Measurements from ENCODE around the gene PTN.

PTN gene

DNA sequence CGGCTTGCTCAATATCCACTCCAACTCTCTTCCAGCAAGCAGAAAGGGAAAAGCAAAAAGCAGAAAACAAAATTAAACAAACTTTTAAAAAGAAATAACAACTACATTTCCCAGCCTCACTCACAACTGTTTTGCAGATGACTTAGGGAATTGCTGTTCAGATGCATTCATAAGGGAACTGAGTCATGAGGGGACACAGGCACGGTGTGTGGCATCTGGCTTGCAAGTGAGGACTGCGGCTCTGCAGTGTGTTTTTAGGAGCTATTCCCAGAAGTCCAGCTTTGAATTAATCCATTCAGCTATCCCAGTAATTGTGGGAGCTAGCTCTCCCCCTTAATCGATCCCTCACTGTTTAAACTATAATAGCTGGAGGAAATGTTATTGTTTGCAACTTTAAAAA, 30.3 kb downstream of the PTN start:
- no peaks in the 10 kb centered on the region for H3K79me2 ChIP-seq (ENCODE audit: insufficient read depth, low read length)
- H3K4me1 ChIP-seq (ENCODE audit: insufficient read depth, low read length, severe bottlenecking): no peaks in the 10 kb centered on the region
- no peaks in the 10 kb centered on the region for H3F3A ChIP-seq (ENCODE audit: insufficient read depth, low read length)
- H3K36me3 ChIP-seq (ENCODE audit: insufficient read depth, low read length): no peaks in the 10 kb centered on the region
- no peak overlapping the region for H2AFZ ChIP-seq (ENCODE audit: low read length)
- no peak overlapping the region for H3K9ac ChIP-seq (ENCODE audit: low read length)
- H3K4me3 ChIP-seq (ENCODE audit: low read depth, low read length, poor library complexity, severe bottlenecking): no peak overlapping the region
- no peaks in the 10 kb centered on the region for H3K9me3 ChIP-seq (ENCODE audit: low read length)
- TF ChIP-seq, protein P1, sequence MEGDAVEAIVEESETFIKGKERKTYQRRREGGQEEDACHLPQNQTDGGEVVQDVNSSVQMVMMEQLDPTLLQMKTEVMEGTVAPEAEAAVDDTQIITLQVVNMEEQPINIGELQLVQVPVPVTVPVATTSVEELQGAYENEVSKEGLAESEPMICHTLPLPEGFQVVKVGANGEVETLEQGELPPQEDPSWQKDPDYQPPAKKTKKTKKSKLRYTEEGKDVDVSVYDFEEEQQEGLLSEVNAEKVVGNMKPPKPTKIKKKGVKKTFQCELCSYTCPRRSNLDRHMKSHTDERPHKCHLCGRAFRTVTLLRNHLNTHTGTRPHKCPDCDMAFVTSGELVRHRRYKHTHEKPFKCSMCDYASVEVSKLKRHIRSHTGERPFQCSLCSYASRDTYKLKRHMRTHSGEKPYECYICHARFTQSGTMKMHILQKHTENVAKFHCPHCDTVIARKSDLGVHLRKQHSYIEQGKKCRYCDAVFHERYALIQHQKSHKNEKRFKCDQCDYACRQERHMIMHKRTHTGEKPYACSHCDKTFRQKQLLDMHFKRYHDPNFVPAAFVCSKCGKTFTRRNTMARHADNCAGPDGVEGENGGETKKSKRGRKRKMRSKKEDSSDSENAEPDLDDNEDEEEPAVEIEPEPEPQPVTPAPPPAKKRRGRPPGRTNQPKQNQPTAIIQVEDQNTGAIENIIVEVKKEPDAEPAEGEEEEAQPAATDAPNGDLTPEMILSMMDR (IDR thresholded peaks at IDR 0.05; ENCODE audit: low read length): no peak
- no peak for TF ChIP-seq EZH2 (IDR thresholded peaks at IDR 0.05; ENCODE audit: borderline replicate concordance, low read length)
- no peak overlapping the region for H3K4me2 ChIP-seq (ENCODE audit: low read length)
- no peaks in the 10 kb centered on the region for H4K20me1 ChIP-seq (ENCODE audit: insufficient read depth, low read length)
- no peaks in the 10 kb centered on the region for H3K27me3 ChIP-seq (ENCODE audit: insufficient read depth, low read length)
- H3K9me2 ChIP-seq (ENCODE audit: low read depth, low read length): no peaks in the 10 kb centered on the region
- no peak overlapping the region for H3K27ac ChIP-seq (ENCODE audit: low read depth, low read length, poor library complexity, severe bottlenecking)

DNA sequence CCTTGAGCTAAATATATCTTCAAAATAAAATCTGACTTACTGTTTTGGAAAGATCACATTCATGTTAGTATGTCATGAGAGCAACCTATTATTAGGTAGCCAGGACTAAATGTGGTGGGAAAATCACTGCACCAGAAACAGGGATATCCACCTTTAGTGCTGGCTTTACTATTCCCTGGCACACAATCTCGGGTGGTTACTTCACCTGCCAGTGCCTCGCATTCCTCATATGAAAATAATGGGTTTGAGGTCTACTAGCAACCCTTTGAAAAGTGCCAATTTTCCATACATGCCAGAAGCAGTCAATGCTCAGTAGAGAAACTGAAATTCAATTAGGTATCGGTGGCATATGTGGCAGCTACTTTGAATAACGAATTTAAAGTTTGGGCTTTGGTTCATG, 36.8 kb downstream of the PTN start:
- no peak overlapping the region for H3K4me2 ChIP-seq (ENCODE audit: low read length)
- H3K4me3 ChIP-seq (ENCODE audit: low read depth, low read length, poor library complexity, severe bottlenecking): no peak overlapping the region
- no peaks in the 10 kb centered on the region for H3K4me1 ChIP-seq (ENCODE audit: insufficient read depth, low read length, severe bottlenecking)
- no peak overlapping the region for H2AFZ ChIP-seq (ENCODE audit: low read length)
- H3K9me2 ChIP-seq (ENCODE audit: low read depth, low read length): no peaks in the 10 kb centered on the region
- H3K9me3 ChIP-seq (ENCODE audit: low read length): no peaks in the 10 kb centered on the region
- no peak overlapping the region for H3K9ac ChIP-seq (ENCODE audit: low read length)
- no peaks in the 10 kb centered on the region for H3F3A ChIP-seq (ENCODE audit: insufficient read depth, low read length)
- no peaks in the 10 kb centered on the region for H3K79me2 ChIP-seq (ENCODE audit: insufficient read depth, low read length)
- no peak overlapping the region for H3K27ac ChIP-seq (ENCODE audit: low read depth, low read length, poor library complexity, severe bottlenecking)
- H4K20me1 ChIP-seq (ENCODE audit: insufficient read depth, low read length): no peaks in the 10 kb centered on the region
- H3K27me3 ChIP-seq (ENCODE audit: insufficient read depth, low read length): no peaks in the 10 kb centered on the region
- no peak for TF ChIP-seq EZH2 (IDR thresholded peaks at IDR 0.05; ENCODE audit: borderline replicate concordance, low read length)
- TF ChIP-seq, protein P1 (IDR thresholded peaks at IDR 0.05; ENCODE audit: low read length): no peak
- no peaks in the 10 kb centered on the region for H3K36me3 ChIP-seq (ENCODE audit: insufficient read depth, low read length)

DNA sequence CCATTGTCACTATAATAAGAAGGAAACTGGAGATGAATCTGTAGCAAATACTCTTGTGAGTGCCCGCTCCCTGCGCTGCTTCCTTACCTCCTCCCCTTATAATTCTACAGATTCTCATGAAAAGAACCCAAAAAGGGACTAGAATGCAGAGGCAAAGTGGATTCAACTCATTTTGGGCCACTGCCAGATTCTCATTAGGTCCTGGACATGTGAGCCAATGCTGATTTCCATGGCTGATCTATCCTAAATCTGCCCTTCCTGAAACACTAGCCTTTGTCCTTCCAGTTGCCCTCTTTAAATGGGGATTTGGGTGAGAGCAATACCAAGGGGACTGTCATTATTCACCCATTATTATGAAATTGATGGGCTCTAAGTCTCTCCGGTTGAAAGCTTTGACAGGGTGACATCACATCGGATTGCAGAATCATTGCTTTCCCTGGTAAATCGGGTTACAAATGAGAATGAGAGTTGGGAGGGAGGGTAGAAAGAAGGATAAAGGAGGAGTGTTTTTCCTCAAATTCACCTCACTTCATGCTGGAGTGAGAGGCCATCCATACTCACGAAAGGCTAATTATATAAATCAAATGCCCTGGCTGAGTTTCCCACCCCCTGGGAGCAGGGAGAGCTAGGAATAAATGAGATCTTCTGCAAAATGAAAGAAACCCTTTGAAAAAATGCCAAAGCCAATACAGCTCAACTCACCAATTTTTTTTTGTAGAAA, 37.5 kb downstream of the PTN start:
- H3F3A ChIP-seq (ENCODE audit: insufficient read depth, low read length): no peaks in the 10 kb centered on the region
- H3K27me3 ChIP-seq (ENCODE audit: insufficient read depth, low read length): no peaks in the 10 kb centered on the region
- H3K27ac ChIP-seq (ENCODE audit: low read depth, low read length, poor library complexity, severe bottlenecking): no peak overlapping the region
- H3K4me1 ChIP-seq (ENCODE audit: insufficient read depth, low read length, severe bottlenecking): no peaks in the 10 kb centered on the region
- no peaks in the 10 kb centered on the region for H3K79me2 ChIP-seq (ENCODE audit: insufficient read depth, low read length)
- H3K36me3 ChIP-seq (ENCODE audit: insufficient read depth, low read length): no peaks in the 10 kb centered on the region
- H3K9me3 ChIP-seq (ENCODE audit: low read length): no peaks in the 10 kb centered on the region
- H3K4me2 ChIP-seq (ENCODE audit: low read length): no peak overlapping the region
- TF ChIP-seq, protein P1 (IDR thresholded peaks at IDR 0.05; ENCODE audit: low read length): no peak
- TF ChIP-seq EZH2 (IDR thresholded peaks at IDR 0.05; ENCODE audit: borderline replicate concordance, low read length): no peak
- no peaks in the 10 kb centered on the region for H3K9me2 ChIP-seq (ENCODE audit: low read depth, low read length)
- no peak overlapping the region for H2AFZ ChIP-seq (ENCODE audit: low read length)
- no peak overlapping the region for H3K4me3 ChIP-seq (ENCODE audit: low read depth, low read length, poor library complexity, severe bottlenecking)
- no peak overlapping the region for H3K9ac ChIP-seq (ENCODE audit: low read length)
- H4K20me1 ChIP-seq (ENCODE audit: insufficient read depth, low read length): no peaks in the 10 kb centered on the region
